GM13976 (cell line): ENCODE measurements around the gene UGT1A9.
"Not testable (repeated sequence)": the region's sequence is repeated elsewhere in the genome, so short reads cannot be mapped to it uniquely, and the experiment has no call there.

Source experiments
- DNase-seq: peaks from one replicate; pipeline ENCODE4 v3.0.0; 2012; ENCODE audit warnings: low spot score
- CTCF ChIP-seq: IDR thresholded peaks from 2 replicates; pipeline ENCODE4 v1.5.1; 2012; ENCODE audit warnings: borderline replicate concordance, mild to moderate bottlenecking; ENCODE audit not compliant: insufficient read depth; ENCODE audit errors: extremely low read depth, missing control alignments, control extremely low read depth
- in situ Hi-C: fragments of 300-500 bp; cut with MboI; formaldehyde crosslinking; loops from one replicate; pipeline ENCODE4 v1.12.0; 2022; ENCODE audit warnings: low sequenced_read_pairs, mixed read lengths, inconsistent platforms; ENCODE audit not compliant: unreplicated experiment

The UGT1A9 gene

GRCh38 chr2:233746475-233747282, 75.0 kb downstream of the UGT1A9 start:
- in situ Hi-C loops, result no loop called here
- no peak for DNase-seq
- TF ChIP-seq CTCF, result no peak

GRCh38 chr2:233747283-233747544, 75.5 kb downstream of the UGT1A9 start:
- no peak for TF ChIP-seq CTCF
- DNase-seq, result no peak
- in situ Hi-C loops, result no loop called here

GRCh38 chr2:233750689-233751088, 79.0 kb downstream of the UGT1A9 start:
- in situ Hi-C loops, DNase-seq: not testable (repeated sequence)

GRCh38 chr2:233751212-233752009, 79.7 kb downstream of the UGT1A9 start:
- DNase-seq, in situ Hi-C loops: not testable (repeated sequence)

GRCh38 chr2:233754872-233755611, 83.3 kb downstream of the UGT1A9 start:
- no peak for TF ChIP-seq CTCF
- in situ Hi-C loops, result no loop called here
- no peak for DNase-seq

GRCh38 chr2:233756429-233757081, 84.9 kb downstream of the UGT1A9 start:
- in situ Hi-C loops, result no loop called here

More at GRCh38 chr2:233756429-233757081, 84.9 kb downstream of the UGT1A9 start:
- TF ChIP-seq CTCF, result no peak
- no peak for DNase-seq
